ENCODE data around the gene DNAL4. TPM values are rescaled to one million over a fixed set of nuclear protein-coding genes. Genes with fewer than 3 reads are reported as not detected.

Gene DNAL4
- total RNA-seq, 1 donor from 2014 or later: 46.9 TPM

GRCh38 chr22:38759005-38759404 is 34.9 kb downstream of the DNAL4 start:
- no peak for TF ChIP-seq CTCF (IDR thresholded peaks at IDR 0.05; ENCODE audit: insufficient read depth, low read length, poor library complexity, severe bottlenecking)
- Histone ChIP-seq H3K36me3 (ENCODE audit: control insufficient read depth, insufficient read depth, low read length) (no peaks in the 10 kb centered on the region), H3K27me3 (ENCODE audit: control insufficient read depth, insufficient read depth, low read length) (no peaks in the 10 kb centered on the region), H3K4me3 (ENCODE audit: low read depth, low read length) (no peak overlapping the region)
- no peak for DNase-seq (ENCODE audit: low read depth)

- DNase-seq (ENCODE audit: low read depth): no peak
- Histone ChIP-seq H3K27me3 (ENCODE audit: control insufficient read depth, insufficient read depth, low read length) (no peaks in the 10 kb centered on the region), H3K4me3 (ENCODE audit: low read depth, low read length) (no peak overlapping the region), H3K36me3 (ENCODE audit: control insufficient read depth, insufficient read depth, low read length) (no peaks in the 10 kb centered on the region)
- TF ChIP-seq CTCF (IDR thresholded peaks at IDR 0.05; ENCODE audit: insufficient read depth, low read length, poor library complexity, severe bottlenecking): no peak
These were observed 35.5 kb downstream of the DNAL4 start for GRCh38 chr22:38758276-38758945.

GRCh38 chr22:38757464-38757757 is 36.5 kb downstream of the DNAL4 start:
- H3K36me3 ChIP-seq (ENCODE audit: control insufficient read depth, insufficient read depth, low read length): no peaks in the 10 kb centered on the region
- H3K27me3 ChIP-seq (ENCODE audit: control insufficient read depth, insufficient read depth, low read length): no peaks in the 10 kb centered on the region
- no peak overlapping the region for H3K4me3 ChIP-seq (ENCODE audit: low read depth, low read length)
- no peak for TF ChIP-seq CTCF (IDR thresholded peaks at IDR 0.05; ENCODE audit: insufficient read depth, low read length, poor library complexity, severe bottlenecking)
- DNase-seq (ENCODE audit: low read depth): no peak

GRCh38 chr22:38756711-38757463 is 37.1 kb downstream of the DNAL4 start:
- no peak for DNase-seq (ENCODE audit: low read depth)
- Histone ChIP-seq H3K36me3 (ENCODE audit: control insufficient read depth, insufficient read depth, low read length) (no peaks in the 10 kb centered on the region), H3K27me3 (ENCODE audit: control insufficient read depth, insufficient read depth, low read length) (no peaks in the 10 kb centered on the region), H3K4me3 (ENCODE audit: low read depth, low read length) (peak overlapping the region; percentile 74)
- no peak for TF ChIP-seq CTCF (IDR thresholded peaks at IDR 0.05; ENCODE audit: insufficient read depth, low read length, poor library complexity, severe bottlenecking)

- no peak for TF ChIP-seq CTCF (IDR thresholded peaks at IDR 0.05; ENCODE audit: insufficient read depth, low read length, poor library complexity, severe bottlenecking)
- no peaks in the 10 kb centered on the region for H3K36me3 ChIP-seq (ENCODE audit: control insufficient read depth, insufficient read depth, low read length)
- no peak for DNase-seq (ENCODE audit: low read depth)
These were observed 37.9 kb downstream of the DNAL4 start, which contains the start of gene SUN2 for GRCh38 chr22:38755911-38756532. SUN2 (minus strand) TSS chr22:38755998; CDS start chr22:38752628, 3,370 bp downstream.

More at GRCh38 chr22:38755911-38756532, 37.9 kb downstream of the DNAL4 start, which contains the start of gene SUN2:
- no peaks in the 10 kb centered on the region for H3K27me3 ChIP-seq (ENCODE audit: control insufficient read depth, insufficient read depth, low read length)
- H3K4me3 ChIP-seq (ENCODE audit: low read depth, low read length): peak within 1 kb of the TSS; percentile 74
